A673 (cell line): ENCODE measurements around the gene SBF2.

ENCODE experiments used
- CTCF ChIP-seq: fragments of 300-800, 200-600 bp; sonication (generic); conservative IDR thresholded peaks from 2 replicates; pipeline ENCODE4 v1.5.1; 2017; ENCODE audit warnings: low read depth, mild to moderate bottlenecking, antibody characterized with exemption, low read length, moderate library complexity, mixed read lengths
- EZH2 ChIP-seq: fragments of 200-600 bp; sonication (generic); IDR thresholded peaks from 2 replicates; pipeline ENCODE4 v1.6.1; 2017; ENCODE audit warnings: borderline replicate concordance, low read depth, mild to moderate bottlenecking, mixed read lengths, antibody characterized with exemption, low read length; ENCODE audit not compliant: poor library complexity, severe bottlenecking

- TF ChIP-seq CTCF = no peak
- TF ChIP-seq EZH2 = no peak
Observed at GRCh38 chr11:9745411-9746211, 548.4 kb downstream of the SBF2 start.
